Erythroblast (primary cell): Measurements from ENCODE around the gene CTH.

Source experiments
- GATA1 ChIP-seq: IDR thresholded peaks from 2 replicates; pipeline ENCODE4 v1.6.1; 2011; ENCODE audit warnings: low read depth, mild to moderate bottlenecking, control low read depth, low read length, moderate library complexity
- POLR2A ChIP-seq: IDR thresholded peaks from 2 replicates; pipeline ENCODE4 v1.6.1; 2011; ENCODE audit warnings: mild to moderate bottlenecking, low read length

DNA sequence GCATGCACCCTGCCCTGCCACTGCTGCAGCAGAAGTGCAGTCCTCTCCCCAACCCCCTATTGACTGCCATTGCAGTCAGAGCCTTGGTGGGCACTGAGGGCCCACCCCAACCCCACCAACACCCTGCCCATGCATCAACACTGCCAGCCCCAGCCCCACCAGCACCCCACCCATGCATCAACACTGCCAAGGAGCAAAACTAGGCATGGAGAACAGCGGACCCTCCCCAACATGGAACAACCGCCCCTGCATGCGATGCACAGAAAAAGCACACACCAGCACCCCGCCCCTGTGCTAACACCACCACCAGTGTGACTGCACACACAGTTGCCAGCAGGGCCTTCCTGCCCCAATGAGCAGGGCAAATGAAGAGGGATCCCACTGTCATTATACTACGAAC, 57.1 kb downstream of the CTH start:
- TF ChIP-seq POLR2A (no peak), GATA1 (no peak)
